DMS79 (cell line): ENCODE results near the gene SIK3.

Experiments
- DNase-seq: peaks from one replicate; lab custom pipeline; 2025; lab: John Stamatoyannopoulos, UW

Gene SIK3

GRCh38 chr11:116793772-116794097, 304.5 kb downstream of the SIK3 start:
- no peak for DNase-seq
